Large intestine (tissue), 12 donors: ENCODE measurements around the gene GATM. TPM values are rescaled to one million over a fixed set of nuclear protein-coding genes. Genes with fewer than 3 reads are reported as not detected.

Source experiments
- DNase-seq, 2 donors: peaks; one replicate each; pipeline versions ENCODE4 v3.0.0 to v3.0.0-alpha.2; 2013
- H3K27ac ChIP-seq: one replicate; pipeline ENCODE4 v1.5.1; 2013; ENCODE audit warnings: low read length
- H3K27me3 ChIP-seq: 2 replicates; pipeline ENCODE4 v1.6.1; 2013; ENCODE audit warnings: low read length; ENCODE audit not compliant: control insufficient read depth, insufficient read depth
- H3K36me3 ChIP-seq: 2 replicates; pipeline ENCODE4 v1.6.1; 2013; ENCODE audit warnings: low read length; ENCODE audit not compliant: control insufficient read depth, insufficient read depth
- H3K4me1 ChIP-seq: one replicate; pipeline ENCODE4 v1.6.1; 2013; ENCODE audit warnings: low read length; ENCODE audit not compliant: control insufficient read depth, insufficient read depth
- H3K4me3 ChIP-seq: one replicate; pipeline ENCODE4 v1.5.1; 2013; ENCODE audit warnings: low read length
- H3K9me3 ChIP-seq: one replicate; pipeline ENCODE4 v1.6.1; 2013; ENCODE audit warnings: mild to moderate bottlenecking, low read depth, low read length, moderate library complexity; ENCODE audit not compliant: control insufficient read depth
- WGBS: methylation state at CpG from one replicate; pipeline ENCODE4 v1.1.5; 2013; ENCODE audit warnings: low lambda C conversion rate; ENCODE audit not compliant: insufficient coverage; 5-methylcytosine and 5-hydroxymethylcytosine counted together
- long read RNA-seq, 11 donors: transcript quantifications; one replicate each; lab custom pipeline, GENCODE V29; 2026
- polyA plus RNA-seq: library from polyadenylated mRNA; unstranded; fragments of 120-200 nt; gene quantifications from one replicate; pipeline ENCODE4 v1.2.1, GENCODE V29; 2013

The GATM gene, protein sequence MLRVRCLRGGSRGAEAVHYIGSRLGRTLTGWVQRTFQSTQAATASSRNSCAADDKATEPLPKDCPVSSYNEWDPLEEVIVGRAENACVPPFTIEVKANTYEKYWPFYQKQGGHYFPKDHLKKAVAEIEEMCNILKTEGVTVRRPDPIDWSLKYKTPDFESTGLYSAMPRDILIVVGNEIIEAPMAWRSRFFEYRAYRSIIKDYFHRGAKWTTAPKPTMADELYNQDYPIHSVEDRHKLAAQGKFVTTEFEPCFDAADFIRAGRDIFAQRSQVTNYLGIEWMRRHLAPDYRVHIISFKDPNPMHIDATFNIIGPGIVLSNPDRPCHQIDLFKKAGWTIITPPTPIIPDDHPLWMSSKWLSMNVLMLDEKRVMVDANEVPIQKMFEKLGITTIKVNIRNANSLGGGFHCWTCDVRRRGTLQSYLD
- 149 TPM for polyA plus RNA-seq
- long read RNA-seq, donor 1, transcript GATM-201 (9 exons, 2,597 nt), result major isoform, 6 of 25 reads
- long read RNA-seq, donor 1, partial matches to known transcripts, result 18 of 25 reads
- long read RNA-seq, donor 1, other reads (novel, unspliced or antisense), result 0 of 25 reads
- long read RNA-seq, donor 2, transcript GATM-201 (9 exons, 2,597 nt), result major isoform, 16 of 41 reads
- long read RNA-seq, donor 2, partial matches to known transcripts, result 15 of 41 reads
- long read RNA-seq, donor 2, other reads (novel, unspliced or antisense), result 7 of 41 reads
- long read RNA-seq, donor 3, result 0 reads
- long read RNA-seq, donor 4, partial matches to known transcripts, result 0 of 1 reads
- long read RNA-seq, donor 4, other reads (novel, unspliced or antisense), result 0 of 1 reads
- long read RNA-seq, donor 5, transcript GATM-201 (9 exons, 2,597 nt), result major isoform, 7 of 28 reads
- long read RNA-seq, donor 5, partial matches to known transcripts, result 21 of 28 reads
- long read RNA-seq, donor 5, other reads (novel, unspliced or antisense), result 0 of 28 reads
- long read RNA-seq, donor 6, partial matches to known transcripts, result 0 of 12 reads
- long read RNA-seq, donor 6, other reads (novel, unspliced or antisense), result 6 of 12 reads
- long read RNA-seq, donor 7, partial matches to known transcripts, result 0 of 5 reads
- long read RNA-seq, donor 7, other reads (novel, unspliced or antisense), result 0 of 5 reads
- long read RNA-seq, donor 8, transcript GATM-201 (9 exons, 2,597 nt), result major isoform, 21 of 109 reads
- long read RNA-seq, donor 8, partial matches to known transcripts, result 71 of 109 reads
- long read RNA-seq, donor 8, other reads (novel, unspliced or antisense), result 14 of 109 reads
- long read RNA-seq, donor 9, transcript GATM-201 (9 exons, 2,597 nt), result major isoform, 10 of 10 reads
- long read RNA-seq, donor 9, partial matches to known transcripts, result 0 of 10 reads
- long read RNA-seq, donor 9, other reads (novel, unspliced or antisense), result 0 of 10 reads
- long read RNA-seq, donor 10, transcript GATM-201 (9 exons, 2,597 nt), result major isoform, 41 of 188 reads
- long read RNA-seq, donor 10, partial matches to known transcripts, result 124 of 188 reads
- long read RNA-seq, donor 10, other reads (novel, unspliced or antisense), result 16 of 188 reads
- long read RNA-seq, donor 11, transcript GATM-201 (9 exons, 2,597 nt), result major isoform, 13 of 14 reads
- long read RNA-seq, donor 11, partial matches to known transcripts, result 0 of 14 reads
- long read RNA-seq, donor 11, other reads (novel, unspliced or antisense), result 0 of 14 reads

DNA sequence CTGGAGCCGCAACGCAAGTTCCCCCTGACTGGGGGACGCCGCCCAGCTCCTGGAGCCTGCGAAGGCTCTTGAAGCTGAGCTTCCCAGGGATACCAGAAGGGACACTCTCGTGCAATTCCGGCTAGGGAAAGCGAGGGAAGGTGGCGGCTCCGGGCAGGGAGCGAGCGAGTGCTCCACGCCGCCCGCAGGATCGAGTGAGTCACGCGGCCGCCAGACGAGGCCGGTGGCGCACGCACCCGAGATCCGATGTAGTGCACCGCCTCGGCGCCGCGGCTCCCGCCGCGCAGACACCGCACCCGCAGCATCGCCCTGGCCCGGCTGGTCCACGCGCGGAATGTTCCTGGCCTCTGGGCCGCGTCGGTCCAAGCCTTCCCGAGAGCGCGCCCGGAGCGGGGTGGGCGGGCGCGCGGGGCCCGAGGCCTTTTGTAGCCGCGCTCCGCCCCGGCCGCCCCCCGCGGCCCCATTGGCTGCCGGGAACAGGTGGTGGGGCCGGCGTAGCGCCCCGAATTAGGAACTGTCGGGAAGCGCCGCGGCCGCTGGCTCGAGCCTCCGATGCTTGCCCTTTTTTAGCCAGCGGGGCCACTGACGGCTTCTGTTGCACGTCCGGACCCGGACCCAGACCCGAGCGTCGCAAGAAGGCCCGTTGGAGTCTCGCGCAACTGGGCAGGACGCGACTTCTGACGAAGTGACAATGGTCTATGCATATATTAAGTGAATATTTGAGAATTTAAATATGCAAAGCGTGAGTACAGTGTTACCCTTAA is at the start of gene GATM:
GATM (minus strand) TSS at position 396 of the 764 bp plus-strand sequence; CDS start at position 305, 91 bp downstream.
- Histone ChIP-seq H3K9me3 (peaks cover 4% of the 10 kb centered on the region), H3K36me3 (peaks cover 11% of the 10 kb centered on the region), H3K4me1 (peaks cover 37% of the 10 kb centered on the region), H3K4me3 (peak within 1 kb of the TSS; percentile 55), H3K27ac (peak within 1 kb of the TSS; percentile 58), H3K27me3 (no peaks in the 10 kb centered on the region)
- WGBS, result 43% methylated on average over 3 of the region's 87 CpGs
- DNase-seq, result peak; percentile 70 to 83

DNA sequence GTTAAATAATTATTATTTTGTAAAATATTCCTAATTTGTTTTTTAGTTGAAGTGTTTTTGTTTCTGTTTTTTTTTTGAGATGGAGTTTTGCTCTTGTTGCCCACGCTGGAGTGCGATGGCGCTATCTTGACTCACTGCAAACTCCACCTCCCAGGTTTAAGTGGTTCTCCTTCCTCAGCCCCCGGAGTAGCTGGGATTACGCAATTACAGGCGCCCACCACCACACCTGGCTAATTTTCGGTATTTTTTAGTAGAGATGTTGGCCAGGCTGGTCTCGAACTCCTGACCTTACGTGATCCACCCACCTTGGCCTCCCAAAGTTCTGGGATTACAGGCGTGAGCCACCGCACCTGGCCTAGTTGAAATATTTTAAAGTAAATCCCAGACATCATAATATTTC is 48.7 kb upstream of the GATM start:
- Histone ChIP-seq H3K4me1 (peaks cover 7% of the 10 kb centered on the region), H3K27ac (no peak overlapping the region), H3K27me3 (no peaks in the 10 kb centered on the region), H3K9me3 (no peaks in the 10 kb centered on the region), H3K36me3 (peaks cover 7% of the 10 kb centered on the region), H3K4me3 (no peak overlapping the region)
- no CpG with 5 or more reads among the region's 11 CpGs for WGBS
- no peak for DNase-seq

DNA sequence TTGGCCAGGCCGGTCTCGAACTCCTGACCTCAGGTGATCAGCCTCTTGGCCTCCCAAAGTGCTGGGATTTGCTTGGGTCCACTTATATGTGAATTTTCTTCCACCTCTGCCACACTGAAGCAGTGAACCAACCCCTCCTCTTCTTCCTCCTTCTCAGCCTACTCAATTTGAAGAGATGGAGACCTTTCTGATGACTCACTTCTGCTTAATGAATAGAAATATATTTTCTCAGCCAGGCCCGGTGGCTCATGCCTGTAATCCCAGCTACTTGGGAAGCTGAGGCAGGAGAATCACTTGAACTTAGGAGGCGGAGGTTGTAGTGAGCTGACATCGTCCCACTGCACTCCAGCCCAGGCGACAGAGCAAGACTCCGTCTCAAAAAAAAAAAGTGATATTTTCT is 46.8 kb upstream of the GATM start:
- 92% methylated on average over 2 of the region's 7 CpGs for WGBS
- H3K36me3 ChIP-seq, result peaks cover 19% of the 10 kb centered on the region
- H3K9me3 ChIP-seq, result no peaks in the 10 kb centered on the region
- no peak for DNase-seq
- H3K4me3 ChIP-seq, result no peak overlapping the region
- H3K4me1 ChIP-seq, result peaks cover 4% of the 10 kb centered on the region
- H3K27ac ChIP-seq, result no peak overlapping the region
- no peaks in the 10 kb centered on the region for H3K27me3 ChIP-seq

DNA sequence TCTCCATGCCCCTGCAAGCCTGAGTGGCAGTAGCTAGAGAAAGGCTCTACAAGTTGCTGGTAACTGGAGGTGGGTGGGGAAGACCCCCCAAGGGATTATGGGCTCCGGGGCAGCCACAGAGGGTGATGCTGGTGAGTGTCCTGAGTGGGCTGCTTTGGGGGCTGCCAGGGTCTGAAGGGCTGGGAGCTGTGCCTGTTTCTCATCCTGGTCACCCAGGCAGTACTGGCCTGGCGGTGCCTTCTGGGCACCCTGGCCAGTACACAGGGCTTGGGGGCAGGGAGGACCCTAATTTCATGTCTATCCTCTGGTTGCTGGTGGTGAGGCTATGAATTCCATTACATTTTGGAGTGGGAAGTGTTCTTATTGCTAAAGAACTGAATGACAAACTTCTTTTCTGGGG is 46.1 kb upstream of the GATM start:
- Histone ChIP-seq H3K4me3 (no peak overlapping the region), H3K9me3 (no peaks in the 10 kb centered on the region), H3K4me1 (no peaks in the 10 kb centered on the region), H3K27ac (no peak overlapping the region), H3K27me3 (no peaks in the 10 kb centered on the region), H3K36me3 (peaks cover 24% of the 10 kb centered on the region)
- no CpG with 5 or more reads among the region's 2 CpGs for WGBS
- no peak for DNase-seq

DNA sequence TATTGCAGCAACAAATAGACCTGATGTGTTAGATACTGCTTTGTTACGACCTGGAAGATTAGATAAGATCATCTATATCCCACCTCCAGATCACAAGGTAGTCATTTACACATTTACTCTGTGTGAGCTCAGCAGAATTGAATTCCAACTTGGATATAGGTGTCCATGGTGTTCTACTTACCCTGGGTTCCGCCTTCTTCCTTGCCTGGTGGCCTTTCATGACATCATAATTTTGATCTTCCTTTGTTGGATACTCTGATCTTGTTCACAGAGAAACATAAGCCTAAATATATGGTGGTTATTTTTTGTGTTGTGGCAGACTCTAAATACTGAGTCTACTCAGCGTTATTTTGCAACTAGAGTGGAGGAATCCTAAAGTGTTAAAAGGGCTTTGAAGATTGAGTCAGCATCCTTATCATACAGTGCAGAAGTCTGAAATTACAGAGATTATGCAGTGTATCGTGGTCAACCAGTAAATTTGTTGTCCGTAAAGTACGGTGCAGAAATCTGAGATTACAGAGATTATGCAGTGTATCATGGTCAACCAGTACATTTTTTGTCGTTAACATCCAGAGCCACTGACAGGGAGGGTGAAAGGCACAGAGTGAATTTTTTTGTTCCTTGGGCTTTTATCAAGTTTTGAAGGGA is 39.1 kb upstream of the GATM start:
- no peak for DNase-seq
- Histone ChIP-seq H3K9me3 (no peaks in the 10 kb centered on the region), H3K4me1 (peaks cover 11% of the 10 kb centered on the region), H3K27ac (peak overlapping the region; percentile 57), H3K4me3 (no peak overlapping the region), H3K27me3 (no peaks in the 10 kb centered on the region), H3K36me3 (peaks cover 75% of the 10 kb centered on the region)
- 67% methylated on average over 3 of the region's 7 CpGs for WGBS

DNA sequence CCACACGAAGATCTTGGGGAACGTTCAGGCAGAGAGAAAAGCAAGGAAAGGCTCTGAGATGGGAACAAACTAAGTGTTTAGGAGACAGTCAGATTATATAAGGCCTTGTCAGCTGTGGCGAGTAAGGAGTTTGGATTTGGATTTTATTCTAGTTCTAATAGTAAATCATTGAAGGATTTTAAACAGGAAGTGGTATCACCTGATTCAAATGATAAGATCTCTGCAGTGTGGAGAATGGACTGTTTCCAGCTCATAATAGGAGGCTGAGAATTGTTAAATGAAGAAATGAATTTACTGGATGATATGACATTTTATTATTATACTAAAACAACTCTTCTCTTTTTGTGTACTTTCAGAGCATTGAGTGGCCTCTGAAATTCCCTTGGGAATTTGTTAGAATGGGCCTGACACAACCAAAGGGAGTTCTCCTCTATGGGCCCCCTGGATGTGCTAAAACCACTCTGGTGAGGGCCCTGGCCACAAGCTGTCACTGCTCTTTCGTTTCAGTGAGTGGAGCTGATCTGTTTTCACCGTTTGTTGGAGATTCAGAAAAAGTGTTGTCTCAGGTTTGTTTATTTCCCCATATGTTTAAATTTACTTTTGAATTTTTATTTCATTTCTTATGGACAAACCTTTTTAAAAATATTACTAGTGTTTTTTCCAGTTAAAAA is 36.0 kb upstream of the GATM start:
- Histone ChIP-seq H3K27me3 (no peaks in the 10 kb centered on the region), H3K4me1 (peaks cover 11% of the 10 kb centered on the region), H3K4me3 (no peak overlapping the region), H3K9me3 (no peaks in the 10 kb centered on the region), H3K27ac (no peak overlapping the region), H3K36me3 (peaks cover 78% of the 10 kb centered on the region)
- DNase-seq, result no peak
- 79% methylated on average over 4 of the region's 5 CpGs for WGBS

DNA sequence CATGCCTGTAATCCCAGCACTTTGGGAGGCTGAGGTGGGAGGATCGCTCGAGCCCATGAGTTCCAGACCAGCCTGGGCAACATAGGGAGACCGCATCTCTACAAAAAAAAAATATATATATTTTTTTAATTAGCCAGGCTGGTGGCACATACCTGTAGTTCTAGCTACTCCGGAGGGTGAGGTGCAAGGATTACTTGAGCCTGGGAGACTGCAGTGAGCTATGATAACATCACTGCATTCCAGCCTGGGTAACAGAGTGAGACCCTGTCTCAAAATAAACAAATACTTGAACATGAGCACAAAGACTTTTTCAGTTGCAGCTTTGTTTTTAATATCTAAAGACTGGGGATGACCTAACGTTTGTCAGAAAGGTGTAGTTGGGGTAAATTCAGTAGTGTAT is 31.3 kb upstream of the GATM start:
- H3K27me3 ChIP-seq, result no peaks in the 10 kb centered on the region
- no peak for DNase-seq
- peaks cover 66% of the 10 kb centered on the region for H3K36me3 ChIP-seq

DNA sequence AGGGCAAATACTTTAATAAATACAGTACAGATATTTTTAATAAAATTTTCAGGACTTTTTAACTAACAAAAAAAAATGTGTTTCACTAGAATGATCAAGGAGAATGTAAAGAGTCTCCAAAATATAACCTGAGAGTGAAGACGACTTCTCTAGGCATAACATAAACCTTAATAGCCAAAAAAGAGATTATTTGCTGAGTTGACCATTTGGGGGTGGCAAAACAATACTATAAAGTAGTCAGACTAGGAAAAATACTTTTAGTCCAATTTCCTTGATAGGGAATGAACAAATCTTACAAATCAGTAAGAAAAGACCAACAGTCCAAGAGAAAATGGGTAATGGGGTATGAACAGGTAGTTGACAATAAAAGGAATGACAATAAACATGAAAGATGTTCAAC is 29.4 kb upstream of the GATM start:
- Histone ChIP-seq H3K27me3 (no peaks in the 10 kb centered on the region), H3K4me3 (no peak overlapping the region), H3K4me1 (no peaks in the 10 kb centered on the region), H3K27ac (no peak overlapping the region), H3K9me3 (no peaks in the 10 kb centered on the region), H3K36me3 (peaks cover 52% of the 10 kb centered on the region)
- WGBS, result 75% methylated on average over 1 of the region's 1 CpG
- DNase-seq, result no peak

More for the DNA sequence above, 31.3 kb upstream of the GATM start:
- no peak overlapping the region for H3K4me3 ChIP-seq
- no peak overlapping the region for H3K27ac ChIP-seq
- WGBS, result 100% methylated on average over 1 of the region's 5 CpGs
- no peaks in the 10 kb centered on the region for H3K9me3 ChIP-seq
- peaks cover 6% of the 10 kb centered on the region for H3K4me1 ChIP-seq
